NCI-H226 (cell line): ENCODE measurements around the gene CD5L.

ENCODE experiments used
- DNase-seq: peaks from one replicate; pipeline ENCODE4 v3.0.0-alpha.2; 2015

The CD5L gene

DNA sequence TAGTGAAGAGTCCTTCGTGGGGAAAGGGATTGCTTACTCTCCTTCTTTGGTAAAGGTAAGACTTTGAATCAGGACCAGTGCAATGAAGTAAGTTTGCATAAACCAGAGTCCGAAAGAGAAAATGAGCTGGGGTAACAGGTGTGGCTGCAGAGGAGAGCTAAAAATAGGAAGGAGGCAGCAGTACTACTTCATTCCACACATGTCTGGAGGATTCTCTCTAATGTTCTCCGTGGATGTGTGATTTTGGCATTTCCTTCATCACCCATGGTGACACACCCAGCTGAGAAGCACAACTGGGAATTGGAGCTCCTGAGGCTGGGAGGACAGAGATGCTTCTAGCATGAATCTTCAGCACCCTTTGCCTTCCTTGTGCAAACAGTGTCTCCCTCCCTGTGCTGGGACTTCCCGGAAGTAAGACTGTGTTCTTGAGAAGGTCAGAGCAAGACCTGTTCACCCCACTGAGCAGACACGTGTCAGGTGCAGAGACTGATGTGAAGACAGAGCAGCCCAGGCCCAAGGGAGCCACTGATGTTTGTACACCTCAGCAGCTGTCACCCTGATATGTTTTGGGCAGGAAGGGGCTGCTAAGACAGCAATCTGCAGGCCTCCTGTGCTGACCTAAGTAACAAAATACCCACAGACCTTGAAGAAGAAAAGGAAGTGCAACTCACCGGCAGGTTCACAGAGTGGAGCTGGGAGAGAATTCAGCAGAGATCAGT, 35.0 kb downstream of the CD5L start:
- DNase-seq = no peak

DNA sequence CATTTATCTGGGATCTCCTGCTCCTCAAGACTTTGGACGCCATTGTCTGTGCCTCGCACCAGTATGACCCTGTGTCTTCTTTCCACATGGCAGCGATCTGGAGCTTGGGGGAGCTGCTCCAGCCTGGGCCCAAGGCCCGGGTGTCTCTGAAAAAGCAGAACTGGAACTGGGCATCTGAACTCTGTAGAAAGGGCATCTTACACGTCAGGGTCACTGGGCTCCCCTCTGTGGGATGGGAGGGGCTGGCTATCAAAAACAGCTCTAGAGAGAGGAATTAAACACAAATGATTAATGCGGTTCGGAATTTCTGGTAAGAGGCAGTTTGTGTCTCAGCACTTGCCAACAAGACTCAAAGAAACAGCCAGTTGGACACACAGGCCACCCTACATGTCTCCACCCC, 37.8 kb downstream of the CD5L start:
- no peak for DNase-seq

DNA sequence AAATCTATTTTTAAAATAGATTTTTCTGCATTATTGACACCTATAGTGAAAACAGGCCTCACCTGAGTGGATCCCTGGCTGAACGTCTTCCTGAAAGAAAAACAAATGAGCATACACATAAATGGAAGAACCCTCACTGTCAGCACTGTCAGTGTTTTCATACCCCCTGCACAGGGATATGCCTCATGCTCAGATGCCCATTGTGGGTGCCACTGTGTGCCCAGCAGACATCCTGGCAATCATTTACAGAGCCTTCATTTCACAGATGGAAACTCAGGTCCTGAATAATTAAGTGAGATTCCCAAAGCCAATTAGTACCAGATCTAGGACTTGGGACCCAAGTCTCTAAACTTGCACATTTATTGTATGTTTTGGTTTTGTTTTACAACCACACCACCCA, 41.6 kb downstream of the CD5L start:
- DNase-seq = no peak

DNA sequence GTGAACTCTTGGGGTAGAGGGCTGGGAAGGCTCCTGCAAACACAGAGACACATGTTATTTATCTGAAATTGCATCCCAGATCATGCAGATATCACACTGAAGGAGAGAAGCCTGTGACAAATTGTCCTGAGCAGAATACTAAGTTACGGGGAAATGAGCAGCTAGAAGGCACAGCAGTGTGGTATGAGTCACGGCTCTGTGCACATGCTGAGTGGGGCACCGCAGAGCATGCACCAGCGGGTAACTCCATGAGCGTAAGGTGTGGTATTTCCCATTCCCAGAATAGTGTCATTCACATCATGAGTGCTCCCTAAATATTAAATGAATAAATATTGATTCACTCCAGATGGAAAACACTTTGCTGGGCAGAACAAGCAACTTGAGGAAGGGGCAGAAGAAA, 43.4 kb downstream of the CD5L start:
- DNase-seq = no peak

DNA sequence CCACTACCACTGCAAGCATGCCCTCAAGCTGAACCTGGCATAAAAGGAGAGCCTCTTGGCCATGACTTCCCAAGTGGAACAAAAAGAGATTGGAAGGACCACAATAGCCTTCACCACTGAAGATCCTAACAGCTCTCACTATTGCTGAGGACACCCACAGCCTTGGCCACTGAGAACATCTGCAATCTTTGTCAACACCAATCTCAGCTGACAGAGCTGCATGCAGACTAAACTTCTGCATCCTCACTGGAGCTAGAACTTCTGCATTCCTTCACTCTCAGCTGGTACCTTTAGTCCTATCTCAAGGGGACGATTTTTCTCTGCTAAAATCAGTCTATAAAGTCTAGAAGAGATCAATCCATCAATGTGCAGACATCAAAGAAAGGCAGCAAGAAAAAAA, 56.4 kb downstream of the CD5L start:
- DNase-seq = no peak

DNA sequence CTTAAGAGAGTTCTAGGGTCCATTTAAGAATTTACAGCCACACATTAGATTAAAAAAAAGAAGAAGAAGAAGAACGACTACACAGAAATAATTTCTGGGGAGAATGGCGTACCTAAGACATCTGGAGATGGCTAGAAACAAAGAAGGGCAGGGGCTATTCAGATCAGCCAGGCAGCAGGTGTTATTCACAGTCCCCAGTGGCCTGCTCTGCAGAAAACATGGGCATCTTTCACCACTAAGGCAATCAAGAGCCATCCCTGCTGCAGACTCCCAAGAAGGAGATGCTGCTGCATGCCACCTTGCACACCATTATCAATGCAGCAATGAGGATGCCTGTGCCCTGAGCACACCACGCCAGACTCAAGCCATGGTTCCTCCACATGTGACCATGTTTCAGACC, 56.8 kb downstream of the CD5L start:
- DNase-seq = no peak

DNA sequence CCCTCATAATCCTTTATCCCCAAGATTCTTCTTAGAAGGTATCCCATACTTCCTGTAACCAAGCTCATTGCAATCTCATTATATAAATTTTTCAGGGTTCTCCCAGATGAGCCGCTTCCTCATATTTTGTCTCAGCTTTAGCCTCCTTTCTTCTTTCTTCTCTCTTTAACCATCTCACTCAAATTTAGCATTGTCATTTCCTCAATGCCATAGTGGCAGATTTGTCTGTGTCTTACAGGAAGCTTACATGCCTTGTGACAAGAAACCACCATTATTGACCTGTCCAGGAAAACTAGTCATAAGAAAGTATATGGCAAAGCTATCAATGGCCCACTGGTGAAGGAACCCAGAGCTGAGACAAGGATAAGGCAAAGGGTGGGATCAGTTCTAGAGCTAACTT, 58.7 kb downstream of the CD5L start:
- no peak for DNase-seq

DNA sequence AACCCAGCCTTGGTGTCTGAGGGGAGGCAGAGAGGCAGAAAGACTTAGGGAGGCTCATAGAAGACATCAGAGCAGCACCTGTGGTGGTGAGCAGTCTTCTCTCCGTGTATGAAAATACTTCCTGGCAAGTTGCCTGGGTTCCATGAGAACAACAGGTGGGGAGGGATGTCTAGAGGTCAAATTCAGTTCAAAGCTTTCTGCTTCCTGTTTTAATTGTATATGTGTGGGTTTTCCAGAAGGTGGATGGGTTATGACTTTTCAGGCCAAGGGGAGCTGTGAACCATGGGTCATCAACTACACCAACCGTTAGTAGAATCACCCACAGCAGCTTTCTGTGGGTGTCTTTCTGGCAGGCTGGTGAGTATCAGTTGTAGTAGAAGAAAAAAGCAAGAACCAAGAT, 60.6 kb downstream of the CD5L start:
- no peak for DNase-seq
